IPS-11a (cell line): ENCODE results near the gene OR1K1.
"Not testable (repeated sequence)": the region's sequence is repeated elsewhere in the genome, so short reads cannot be mapped to it uniquely, and the experiment has no call there.

Experiments
- H3K4me3 ChIP-seq: one replicate; pipeline ENCODE4 v1.5.1; 2013; ENCODE audit warnings: low read depth, low read length, control low read depth

The OR1K1 gene, protein sequence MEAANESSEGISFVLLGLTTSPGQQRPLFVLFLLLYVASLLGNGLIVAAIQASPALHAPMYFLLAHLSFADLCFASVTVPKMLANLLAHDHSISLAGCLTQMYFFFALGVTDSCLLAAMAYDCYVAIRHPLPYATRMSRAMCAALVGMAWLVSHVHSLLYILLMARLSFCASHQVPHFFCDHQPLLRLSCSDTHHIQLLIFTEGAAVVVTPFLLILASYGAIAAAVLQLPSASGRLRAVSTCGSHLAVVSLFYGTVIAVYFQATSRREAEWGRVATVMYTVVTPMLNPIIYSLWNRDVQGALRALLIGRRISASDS

GRCh38 chr9:122800066-122801060 lies at the start of gene OR1K1:
TSS of gene OR1K1 (plus strand) at chr9:122800123. CDS start at chr9:122800123, 0 bp downstream.
- no peak within 1 kb of the TSS for H3K4me3 ChIP-seq

GRCh38 chr9:122754825-122755224 lies 45.1 kb upstream of the OR1K1 start:
- no peak overlapping the region for H3K4me3 ChIP-seq

DNA sequence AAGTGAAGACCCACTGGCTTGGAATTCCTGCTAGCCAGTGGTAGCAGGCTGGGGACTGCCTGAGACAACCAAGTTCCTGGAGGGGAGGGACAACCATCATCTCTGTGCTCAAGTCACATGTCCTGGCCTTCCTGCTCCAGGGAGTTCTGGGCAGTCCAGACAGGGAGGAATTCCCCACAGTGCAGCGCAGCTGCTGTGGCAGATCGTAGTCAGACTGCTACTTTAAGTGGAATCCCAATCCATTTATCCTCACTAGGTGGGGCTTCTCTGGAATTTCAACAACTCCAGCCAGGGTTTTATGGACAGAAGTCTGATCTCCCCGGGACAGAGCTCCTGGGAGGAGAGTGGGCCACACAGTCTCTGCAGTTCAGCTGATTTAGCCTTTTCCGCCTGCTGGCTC lies 32.1 kb upstream of the OR1K1 start:
- H3K4me3 ChIP-seq, result no peak overlapping the region

GRCh38 chr9:122777052-122777451 lies 22.9 kb upstream of the OR1K1 start:
- H3K4me3 ChIP-seq, result no peak overlapping the region

DNA sequence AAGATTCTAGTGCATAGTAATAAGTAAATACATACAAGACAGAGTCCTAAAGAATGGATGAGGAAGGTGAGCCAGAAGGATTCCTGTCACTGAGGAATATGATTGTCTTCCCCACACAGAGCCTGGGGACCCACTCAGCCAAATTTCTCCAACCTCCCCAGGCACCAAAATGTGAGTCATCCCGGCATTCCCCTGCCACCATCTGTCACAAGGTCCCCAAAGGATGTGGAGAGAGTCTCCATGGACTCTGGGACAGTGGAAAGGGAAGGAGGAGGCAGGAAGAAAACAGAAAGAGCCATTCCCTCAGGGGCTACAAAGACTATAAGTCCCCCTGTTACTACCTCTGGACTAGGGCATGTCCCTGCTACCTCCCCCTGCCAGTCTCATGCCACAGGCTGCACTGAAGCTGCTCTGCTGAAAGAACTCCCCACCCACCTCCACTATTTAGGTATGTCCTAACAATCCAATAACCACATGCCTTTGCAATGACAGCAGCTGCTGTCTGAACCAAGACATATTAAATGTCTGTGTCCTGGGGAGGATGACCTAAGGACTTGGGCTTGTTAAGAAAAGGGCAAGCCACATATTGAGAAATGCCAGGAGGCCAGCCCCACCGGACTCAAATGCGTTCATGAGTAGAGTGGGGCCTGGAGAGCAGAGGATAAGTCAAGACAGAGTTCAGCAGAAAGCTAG lies 21.8 kb upstream of the OR1K1 start:
- H3K4me3 ChIP-seq, result no peak overlapping the region

- no peak overlapping the region for H3K4me3 ChIP-seq
Measured at GRCh38 chr9:122779181-122779580, 20.7 kb upstream of the OR1K1 start.

DNA sequence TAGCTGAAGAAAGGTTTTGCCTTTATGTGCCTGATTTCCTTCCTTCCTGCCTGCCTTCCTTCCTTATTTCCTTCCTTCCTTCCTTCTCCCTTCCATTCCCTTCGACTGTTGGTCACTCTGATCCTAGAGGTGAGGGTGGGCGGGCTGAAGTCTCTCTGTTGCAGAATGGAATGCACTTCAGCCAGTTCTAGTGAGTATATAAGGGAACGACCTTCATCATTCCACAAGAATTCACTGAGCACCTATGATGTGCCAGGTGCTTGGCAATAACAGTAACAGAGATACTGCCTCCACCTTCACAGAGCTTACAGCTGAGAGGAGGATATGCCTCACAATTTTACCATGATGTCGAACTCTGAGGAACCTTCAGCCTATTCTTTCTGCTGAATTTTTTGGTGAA lies 19.9 kb upstream of the OR1K1 start:
- no peak overlapping the region for H3K4me3 ChIP-seq

- H3K4me3 ChIP-seq, result no peak overlapping the region
Measured at GRCh38 chr9:122781671-122782070, 18.3 kb upstream of the OR1K1 start.

- H3K4me3 ChIP-seq, result no peak overlapping the region
Measured at GRCh38 chr9:122785269-122785668, 14.7 kb upstream of the OR1K1 start.

DNA sequence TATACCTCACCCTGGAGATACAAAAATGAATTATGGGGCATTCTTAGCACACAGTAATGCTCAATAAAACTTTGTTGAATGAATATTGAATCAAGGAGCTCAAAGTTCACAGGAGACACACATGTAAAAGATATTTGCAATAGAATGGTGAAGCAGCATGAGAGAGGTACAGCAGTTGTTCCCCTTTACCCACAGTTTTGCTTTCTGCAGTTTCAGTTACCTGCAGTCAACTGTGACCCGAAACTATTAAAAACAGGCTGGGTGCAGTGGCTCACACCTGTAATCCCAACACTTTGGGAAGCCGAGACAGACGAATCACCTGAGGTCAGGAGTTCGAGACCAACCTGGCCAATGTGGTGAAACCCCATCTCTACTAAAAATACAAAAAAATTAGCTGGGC lies 13.6 kb upstream of the OR1K1 start:
- no peak overlapping the region for H3K4me3 ChIP-seq

- H3K4me3 ChIP-seq, result no peak within 1 kb of the TSS
Measured at GRCh38 chr9:122788831-122789230, 11.1 kb upstream of the OR1K1 start, which contains the start of gene OR5C1. TSS of gene OR5C1 (plus strand) at chr9:122788933. CDS start at chr9:122788933, 0 bp downstream.

DNA sequence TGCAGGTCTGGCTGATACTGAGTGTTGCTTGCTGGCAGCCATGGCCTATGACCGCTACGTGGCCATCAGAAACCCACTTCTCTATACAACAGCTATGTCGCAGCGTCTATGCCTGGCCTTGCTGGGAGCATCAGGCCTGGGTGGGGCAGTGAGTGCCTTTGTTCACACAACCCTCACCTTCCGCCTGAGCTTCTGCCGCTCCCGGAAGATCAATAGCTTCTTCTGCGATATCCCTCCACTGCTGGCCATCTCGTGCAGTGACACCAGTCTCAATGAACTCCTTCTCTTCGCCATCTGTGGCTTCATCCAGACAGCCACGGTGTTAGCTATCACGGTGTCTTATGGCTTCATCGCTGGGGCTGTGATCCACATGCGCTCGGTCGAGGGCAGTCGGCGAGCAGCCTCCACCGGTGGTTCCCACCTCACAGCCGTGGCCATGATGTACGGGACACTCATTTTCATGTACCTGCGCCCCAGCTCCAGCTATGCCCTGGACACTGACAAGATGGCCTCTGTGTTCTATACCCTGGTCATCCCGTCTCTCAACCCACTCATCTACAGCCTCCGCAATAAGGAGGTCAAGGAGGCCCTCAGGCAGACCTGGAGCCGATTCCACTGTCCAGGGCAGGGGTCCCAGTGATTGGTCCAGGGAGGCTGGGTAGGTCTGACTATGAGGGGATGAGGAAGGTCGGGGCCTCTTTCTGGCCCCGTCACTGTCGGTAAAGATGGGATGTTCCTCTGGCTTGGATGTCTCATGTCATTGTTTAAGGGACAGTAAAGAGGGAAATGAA lies 10.5 kb upstream of the OR1K1 start:
- H3K4me3 ChIP-seq, result no peak overlapping the region

- no peak overlapping the region for H3K4me3 ChIP-seq
Measured at GRCh38 chr9:122791872-122792669, 7.9 kb upstream of the OR1K1 start.

DNA sequence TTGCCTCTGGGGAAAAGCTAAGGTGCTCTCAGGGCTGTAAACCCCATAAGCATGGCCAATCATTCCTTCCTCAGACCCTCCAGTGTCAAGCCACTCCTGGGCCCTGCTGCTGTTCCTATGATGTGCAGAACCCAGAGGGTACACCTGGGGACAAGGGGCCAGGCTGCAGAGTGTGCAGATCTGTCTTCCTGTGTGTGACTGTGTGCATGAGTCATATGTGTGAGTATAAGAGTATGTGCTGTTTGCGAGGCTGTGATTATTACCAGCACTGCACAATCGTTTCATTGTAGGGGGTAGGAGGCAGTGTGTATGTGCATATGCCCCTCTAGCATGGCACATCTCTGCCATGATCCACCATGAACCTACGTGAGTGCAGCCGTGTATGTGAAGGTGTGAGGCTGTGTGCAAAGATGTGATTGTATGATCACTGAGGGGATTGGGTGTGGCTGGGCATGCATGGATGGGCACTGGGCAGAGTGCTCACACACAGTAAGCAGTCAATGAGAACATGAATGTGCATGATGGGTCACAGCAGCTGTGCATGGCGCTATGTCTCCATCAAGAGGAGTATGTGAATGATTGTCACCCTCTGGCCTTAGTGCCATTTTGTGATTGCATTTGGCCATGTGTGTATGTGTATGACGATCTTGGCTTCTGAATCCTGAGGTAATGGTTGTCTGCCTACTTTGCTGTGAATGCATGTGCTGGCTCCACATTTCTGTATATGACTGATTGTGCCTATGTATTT lies 2.4 kb upstream of the OR1K1 start:
- H3K4me3 ChIP-seq, result no peak overlapping the region

GRCh38 chr9:122806661-122807060 lies 6.7 kb downstream of the OR1K1 start:
- no peak overlapping the region for H3K4me3 ChIP-seq

GRCh38 chr9:122807271-122807900 lies 7.5 kb downstream of the OR1K1 start:
- no peak overlapping the region for H3K4me3 ChIP-seq

DNA sequence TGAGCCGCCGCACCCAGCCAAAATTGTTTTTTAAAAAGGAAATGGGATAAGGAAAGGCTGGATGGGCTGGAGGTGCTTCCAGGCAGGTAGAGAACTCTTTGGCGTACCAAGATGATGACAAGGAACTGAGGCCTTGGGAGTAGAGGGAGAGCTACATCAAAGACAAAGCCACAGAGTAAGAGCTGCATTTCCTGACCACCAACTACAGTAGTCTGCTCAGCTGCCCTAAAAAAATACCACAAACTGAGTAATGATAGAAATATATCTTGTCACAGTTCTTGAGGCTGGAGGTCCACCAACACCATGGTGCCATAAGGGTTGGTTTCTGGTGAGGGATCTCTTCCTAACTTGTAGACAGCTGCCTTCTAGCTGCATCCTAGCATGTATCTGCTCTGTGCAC lies 8.2 kb downstream of the OR1K1 start:
- H3K4me3 ChIP-seq, result no peak overlapping the region

- H3K4me3 ChIP-seq, result not testable (repeated sequence)
Measured at GRCh38 chr9:122809261-122809660, 9.3 kb downstream of the OR1K1 start.
